Smooth muscle cell (in vitro differentiated cells): ENCODE results near the gene NFIX. TPM values are rescaled to one million over a fixed set of nuclear protein-coding genes. Genes with fewer than 3 reads are reported as not detected.

Experiments
- DNase-seq: peaks from one replicate; lab custom pipeline; 2025; ENCODE audit not compliant: unreplicated experiment; lab: John Stamatoyannopoulos, UW
- H2AFZ ChIP-seq: fragments of 200-600 bp; sonication (generic); 2 replicates; pipeline ENCODE4 v1.6.0; 2016; ENCODE audit warnings: antibody characterized with exemption, low read depth, mild to moderate bottlenecking
- H3F3A ChIP-seq: fragments of 200-600 bp; sonication (generic); 2 replicates; pipeline ENCODE4 v1.6.0; 2017; ENCODE audit warnings: antibody characterized with exemption, low read depth
- H3K27ac ChIP-seq: fragments of 200-600 bp; sonication (generic); 2 replicates; pipeline ENCODE4 v1.5.1; 2016; ENCODE audit warnings: low read depth, mild to moderate bottlenecking
- H3K27me3 ChIP-seq: fragments of 200-600 bp; sonication (generic); 2 replicates; pipeline ENCODE4 v1.6.1; 2016; ENCODE audit warnings: low read depth, mild to moderate bottlenecking
- H3K36me3 ChIP-seq: fragments of 200-600 bp; sonication (generic); 2 replicates; pipeline ENCODE4 v1.5.1; 2016; ENCODE audit warnings: low read depth
- H3K4me1 ChIP-seq: fragments of 200-600 bp; sonication (generic); 2 replicates; pipeline ENCODE4 v1.5.1; 2016; ENCODE audit warnings: low read depth
- H3K4me2 ChIP-seq: fragments of 200-600 bp; sonication (generic); 2 replicates; pipeline ENCODE4 v1.6.0; 2016; ENCODE audit warnings: mild to moderate bottlenecking
- H3K4me3 ChIP-seq: fragments of 200-600 bp; sonication (generic); 2 replicates; pipeline ENCODE4 v1.5.1; 2016; ENCODE audit warnings: mild to moderate bottlenecking
- H3K79me2 ChIP-seq: fragments of 200-600 bp; sonication (generic); 2 replicates; pipeline ENCODE4 v1.6.0; 2016; ENCODE audit warnings: low read depth, mild to moderate bottlenecking
- H3K9ac ChIP-seq: fragments of 200-600 bp; sonication (generic); 2 replicates; pipeline ENCODE4 v1.6.0; 2016; ENCODE audit warnings: low read depth
- H3K9me3 ChIP-seq: fragments of 200-600 bp; sonication (generic); replicated peaks from 2 replicates; pipeline ENCODE4 v1.5.1; 2016; ENCODE audit warnings: low read depth
- H4K20me1 ChIP-seq: fragments of 200-600 bp; sonication (generic); 2 replicates; pipeline ENCODE4 v1.6.0; 2016; ENCODE audit warnings: low read depth
- CTCF ChIP-seq: fragments of 200-600 bp; sonication (generic); IDR thresholded peaks from 2 replicates; pipeline ENCODE4 v1.5.1; 2017; ENCODE audit warnings: borderline replicate concordance, mild to moderate bottlenecking, antibody characterized with exemption; ENCODE audit not compliant: insufficient read depth, poor library complexity, severe bottlenecking
- WGBS: methylation state at CpG from one replicate; pipeline ENCODE4 v1.1.7; 2016; ENCODE audit warnings: low lambda C conversion rate; 5-methylcytosine and 5-hydroxymethylcytosine counted together
- polyA plus RNA-seq: library from polyadenylated mRNA; unstranded; fragments of >200 nt; fragmentation: Nextera tagmentation; extraction: Ambion mirVana; gene quantifications from 2 replicates; pipeline ENCODE4 v1.2.1, GENCODE V29; 2016
- total RNA-seq: library from RNA; depleted of rRNA; stranded (reverse); fragments of >200 nt; gene quantifications from 2 replicates; pipeline ENCODE4 v1.2.3, GENCODE V29; 2014

The NFIX gene
- total and polyA plus RNA-seq, 2 experiments from 2014 or later = 1.9 to 2.3 TPM

- Histone ChIP-seq H3K9me3 (no peaks in the 10 kb centered on the region), H3K36me3 (no peaks in the 10 kb centered on the region), H3K4me3 (no peak overlapping the region), H3K4me2 (no peak overlapping the region), H3K79me2 (no peaks in the 10 kb centered on the region), H4K20me1 (peaks cover 82% of the 10 kb centered on the region), H2AFZ (no peak overlapping the region), H3K4me1 (peaks cover 30% of the 10 kb centered on the region), H3F3A (no peaks in the 10 kb centered on the region), H3K27ac (no peak overlapping the region), H3K9ac (no peak overlapping the region), H3K27me3 (peaks cover 100% of the 10 kb centered on the region)
- DNase-seq = no peak
- WGBS = 63% methylated on average over 4 of the region's 4 CpGs
- no peak for TF ChIP-seq CTCF
Observed at GRCh38 chr19:13019332-13019731, 24.1 kb downstream of the NFIX start.

DNA sequence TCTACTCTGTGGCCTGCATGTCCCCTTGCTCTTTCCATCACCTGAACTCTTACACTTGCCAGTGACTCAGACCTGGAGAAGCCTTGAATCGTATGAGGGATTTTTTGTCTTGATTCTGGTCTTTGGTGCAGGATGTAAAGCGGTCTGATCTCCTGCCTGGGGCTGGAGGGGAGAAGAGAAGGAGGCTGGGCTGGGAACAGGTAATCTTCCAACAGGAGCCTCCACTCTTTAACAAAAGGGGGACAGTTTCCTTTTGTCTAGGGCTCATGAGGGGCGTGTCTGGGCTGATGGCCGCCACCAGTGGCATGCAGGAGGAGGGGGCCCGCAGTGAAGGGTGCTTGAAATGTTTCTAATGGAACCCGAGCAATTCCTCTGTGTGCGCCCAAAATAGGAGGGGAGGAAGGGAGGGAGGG is 24.7 kb downstream of the NFIX start:
- Histone ChIP-seq H4K20me1 (peaks cover 82% of the 10 kb centered on the region), H3K9me3 (no peaks in the 10 kb centered on the region), H3K27ac (no peak overlapping the region), H3K9ac (no peak overlapping the region), H3K79me2 (no peaks in the 10 kb centered on the region), H3K4me3 (no peak overlapping the region), H2AFZ (no peak overlapping the region), H3K36me3 (no peaks in the 10 kb centered on the region), H3F3A (no peaks in the 10 kb centered on the region), H3K4me2 (no peak overlapping the region), H3K27me3 (peaks cover 100% of the 10 kb centered on the region), H3K4me1 (peaks cover 27% of the 10 kb centered on the region)
- 30% methylated on average over 7 of the region's 7 CpGs for WGBS
- no peak for TF ChIP-seq CTCF
- no peak for DNase-seq

- 39% methylated on average over 21 of the region's 22 CpGs for WGBS
- DNase-seq = no peak
- Histone ChIP-seq H4K20me1 (peaks cover 76% of the 10 kb centered on the region), H3K79me2 (no peaks in the 10 kb centered on the region), H3K4me2 (peak overlapping the region; percentile 83), H3K4me3 (peak overlapping the region; percentile 45), H3K4me1 (peaks cover 19% of the 10 kb centered on the region), H3K9me3 (no peaks in the 10 kb centered on the region), H3K27ac (no peak overlapping the region), H2AFZ (no peak overlapping the region), H3K9ac (no peak overlapping the region), H3F3A (no peaks in the 10 kb centered on the region), H3K36me3 (no peaks in the 10 kb centered on the region), H3K27me3 (peaks cover 100% of the 10 kb centered on the region)
- TF ChIP-seq CTCF = no peak
Observed at GRCh38 chr19:13022111-13022858, 27.0 kb downstream of the NFIX start.
